Measurements from ENCODE around the gene GPAT2.
"Not testable (repeated sequence)": the region's sequence is repeated elsewhere in the genome, so short reads cannot be mapped to it uniquely, and the experiment has no call there.

The GPAT2 gene

DNA sequence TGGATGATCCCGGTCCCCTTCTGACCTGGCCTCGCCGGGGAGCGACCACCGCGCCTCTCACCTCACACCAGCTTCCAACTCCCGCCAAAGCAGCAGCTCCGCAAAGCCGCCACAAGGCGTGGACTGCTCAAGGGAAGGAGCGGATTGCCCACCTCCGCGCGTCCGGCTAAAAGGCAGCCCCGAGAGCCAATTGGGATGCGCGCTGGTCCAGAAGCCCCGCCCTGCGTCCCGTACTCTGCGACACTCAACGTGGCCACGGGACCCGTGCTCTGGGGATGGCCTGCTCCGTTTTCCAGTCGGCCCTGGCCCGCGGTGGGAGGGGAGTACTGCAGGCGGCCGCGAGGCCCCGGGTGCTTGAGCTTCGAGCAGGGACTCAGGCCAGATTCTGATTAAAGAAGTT lies at the start of gene GPAT2:
Gene GPAT2 (minus strand): TSS at position 125 of the 400 bp plus-strand sequence. CDS start 2,557 bp downstream, outside the sequence.
- DNase-seq (ENCODE audit: low spot score), result not testable (repeated sequence)

GRCh38 chr2:96083989-96084857 lies 49.5 kb upstream of the GPAT2 start:
- no peak for DNase-seq (ENCODE audit: low spot score)

- no peak for DNase-seq (ENCODE audit: low spot score)
Observed at GRCh38 chr2:96083064-96083939, 48.6 kb upstream of the GPAT2 start.

- no peak for DNase-seq (ENCODE audit: low spot score)
Observed at GRCh38 chr2:96082211-96083063, 47.7 kb upstream of the GPAT2 start.

DNA sequence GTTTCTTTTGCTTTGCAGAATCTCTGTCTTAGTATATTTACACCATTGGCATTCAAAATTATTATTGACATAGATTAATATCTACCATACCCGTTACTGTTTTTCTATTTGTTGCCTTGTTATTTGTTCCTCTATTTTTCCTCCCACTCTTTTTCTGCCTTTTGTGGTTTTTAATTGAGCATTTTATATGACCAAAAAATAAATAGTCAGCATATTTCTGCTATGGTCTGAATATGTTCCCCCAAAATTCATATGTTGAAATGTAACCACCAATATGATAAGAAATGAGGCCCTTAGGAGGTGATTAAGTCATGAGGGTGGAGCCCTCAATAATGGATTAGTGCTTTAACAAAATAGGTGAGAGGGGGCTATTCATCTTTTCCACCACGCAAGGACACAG lies 46.3 kb upstream of the GPAT2 start:
- DNase-seq (ENCODE audit: low spot score), result no peak

DNA sequence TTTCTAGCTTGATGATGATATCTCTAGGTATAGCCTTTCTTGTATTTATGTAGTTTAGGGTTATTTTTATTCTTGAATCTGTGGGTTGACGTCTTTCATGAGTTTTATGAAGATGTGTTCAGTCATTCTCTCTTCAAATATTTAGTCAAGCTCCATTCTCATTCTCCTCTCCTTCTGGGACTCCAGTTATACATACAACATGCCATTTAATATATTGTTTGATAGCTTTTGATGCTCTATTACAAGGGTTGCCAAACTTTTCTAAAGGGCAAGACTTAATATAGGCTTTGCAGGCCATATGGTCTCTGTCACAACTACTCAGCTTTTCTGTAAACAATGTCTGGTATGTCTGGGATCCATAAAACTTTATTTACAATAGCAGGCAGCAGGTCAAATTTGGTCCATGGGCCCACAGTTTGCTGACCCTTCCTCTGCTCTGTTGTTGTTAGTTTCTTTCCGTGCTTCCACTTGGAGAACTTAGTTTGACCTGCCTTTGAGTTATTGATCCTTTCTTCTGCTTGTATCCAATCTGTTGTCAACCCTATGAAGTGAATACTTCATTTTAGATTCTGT lies 40.6 kb upstream of the GPAT2 start:
- DNase-seq (ENCODE audit: low spot score), result no peak

- no peak for DNase-seq (ENCODE audit: low spot score)
Observed at GRCh38 chr2:96074156-96074555, 39.4 kb upstream of the GPAT2 start.

GRCh38 chr2:96073170-96073775 lies 38.6 kb upstream of the GPAT2 start:
- DNase-seq (ENCODE audit: low spot score), result no peak

GRCh38 chr2:96072746-96073145 lies 38.0 kb upstream of the GPAT2 start:
- DNase-seq (ENCODE audit: low spot score), result no peak

DNA sequence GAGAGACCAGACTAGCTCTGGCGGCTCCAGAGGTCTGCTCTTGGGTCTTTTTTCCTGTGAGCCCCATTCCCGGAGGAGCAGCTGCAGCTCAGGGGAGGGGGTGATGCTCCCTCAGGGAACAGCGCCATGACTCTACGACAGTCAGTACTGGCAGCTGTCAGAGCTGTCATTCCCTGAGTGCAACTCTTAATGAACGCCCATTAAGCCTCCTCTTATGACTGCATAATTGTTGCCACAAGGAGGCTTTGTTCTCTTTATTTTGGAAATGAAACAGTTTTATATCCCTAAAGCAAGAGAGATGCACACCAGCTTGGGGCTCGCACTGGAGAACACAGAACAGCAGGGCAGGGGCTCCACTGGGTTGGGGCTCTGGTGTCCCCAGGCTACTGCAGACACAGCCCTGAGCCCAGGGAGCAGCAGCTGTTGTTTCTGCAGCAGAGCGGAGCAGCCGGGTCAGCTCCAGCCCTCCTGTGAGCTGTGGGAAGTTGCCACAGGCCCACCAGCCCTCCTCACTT lies 37.3 kb upstream of the GPAT2 start:
- DNase-seq (ENCODE audit: low spot score), result not testable (repeated sequence)

GRCh38 chr2:96071087-96071976 lies 36.6 kb upstream of the GPAT2 start:
- not testable (repeated sequence) for DNase-seq (ENCODE audit: low spot score)

DNA sequence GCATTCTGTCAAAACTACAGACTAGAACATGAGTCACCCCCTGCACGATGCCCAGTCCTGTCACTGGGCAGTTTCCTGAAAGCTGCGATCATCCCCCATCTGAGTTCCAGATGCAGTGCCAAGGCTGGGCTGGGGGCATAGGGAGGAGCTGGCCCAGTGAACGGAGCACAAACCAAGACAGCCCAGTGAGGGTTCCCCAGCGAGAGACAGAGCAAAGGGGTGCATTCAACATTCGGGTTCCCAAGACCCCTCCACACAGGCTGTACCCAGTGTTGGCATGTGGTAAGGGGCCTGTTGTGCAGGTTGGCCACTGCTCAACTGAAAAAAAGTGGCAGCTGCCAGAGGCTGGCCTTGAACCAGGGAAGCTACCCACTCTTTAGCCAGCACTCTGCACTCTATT lies 35.6 kb upstream of the GPAT2 start:
- not testable (repeated sequence) for DNase-seq (ENCODE audit: low spot score)

DNA sequence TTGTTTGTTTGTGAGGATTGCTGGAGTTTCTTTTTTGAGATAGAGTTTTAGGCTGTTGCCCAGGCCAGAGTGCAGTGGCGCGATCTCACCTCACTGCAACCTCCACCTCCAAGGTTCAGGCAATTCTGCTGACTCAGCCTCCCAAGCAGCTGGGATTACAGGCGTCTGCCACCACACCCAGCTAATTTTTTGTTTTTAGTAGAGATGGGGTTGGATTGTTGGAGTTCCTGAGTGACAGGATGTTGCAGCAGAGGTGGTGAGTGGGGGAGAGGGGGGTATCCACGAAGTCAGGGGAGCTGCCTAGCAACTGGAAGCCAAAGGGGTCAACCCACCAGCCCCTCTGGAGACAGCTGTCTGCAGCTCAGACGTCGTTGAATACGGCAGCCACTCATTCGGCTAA lies 35.2 kb upstream of the GPAT2 start:
- not testable (repeated sequence) for DNase-seq (ENCODE audit: low spot score)

DNA sequence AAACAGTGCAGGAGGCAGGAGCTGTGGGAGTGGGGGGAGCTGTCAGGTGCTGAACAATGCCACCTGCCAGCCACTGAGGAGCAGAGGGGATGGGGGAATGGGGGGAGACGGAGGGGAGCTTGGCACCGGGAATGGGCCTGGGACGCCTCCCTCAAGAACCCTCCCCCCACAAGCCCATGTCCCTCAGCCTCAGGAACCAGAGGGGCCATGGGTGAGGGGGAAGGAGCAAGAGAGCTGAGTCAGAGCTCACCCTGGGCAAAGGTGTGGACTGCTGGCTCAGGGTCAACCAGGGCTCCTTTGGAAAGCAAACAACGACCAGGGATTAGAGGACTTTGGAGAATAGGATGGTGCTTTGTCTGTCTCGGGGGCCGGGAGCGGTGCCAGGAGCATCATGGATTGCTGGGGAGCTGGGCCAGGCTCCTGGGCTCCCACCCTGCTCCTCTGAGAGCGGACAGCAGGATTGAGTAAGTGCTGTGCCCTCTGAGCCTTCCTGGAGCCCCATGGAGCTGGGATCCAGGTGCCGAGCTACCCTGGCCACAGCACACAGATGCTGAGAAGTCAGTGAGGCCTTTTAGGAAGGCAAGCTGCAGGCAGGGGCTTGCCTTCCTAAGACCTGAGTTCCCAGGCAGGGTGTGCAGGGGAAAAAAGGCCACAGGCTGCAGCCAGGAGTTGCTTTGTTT lies 33.3 kb upstream of the GPAT2 start:
- DNase-seq (ENCODE audit: low spot score), result not testable (repeated sequence)

- not testable (repeated sequence) for DNase-seq (ENCODE audit: low spot score)
Observed at GRCh38 chr2:96067098-96067660, 32.5 kb upstream of the GPAT2 start.

- DNase-seq (ENCODE audit: low spot score), result not testable (repeated sequence)
Observed at GRCh38 chr2:96066511-96066910, 31.8 kb upstream of the GPAT2 start.

DNA sequence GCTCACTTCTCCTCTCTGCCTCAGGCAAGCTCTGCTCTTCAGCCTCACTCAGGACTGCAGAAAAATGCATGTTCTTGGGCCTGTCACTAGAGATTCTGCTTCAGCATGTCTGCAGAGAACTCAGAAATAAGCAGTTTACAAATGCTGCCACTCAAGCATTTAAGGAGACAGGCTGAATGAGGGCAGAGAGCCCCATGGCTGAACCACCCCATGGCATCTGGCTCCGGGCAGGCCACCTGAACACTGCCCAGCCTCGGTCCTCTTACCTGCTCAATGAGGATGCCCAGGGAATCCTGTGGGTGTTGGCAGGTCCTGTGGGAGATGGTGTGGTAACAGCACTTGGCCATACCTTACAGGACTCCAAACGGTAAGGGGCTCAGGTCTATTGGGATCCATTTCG lies 31.2 kb upstream of the GPAT2 start:
- not testable (repeated sequence) for DNase-seq (ENCODE audit: low spot score)

DNA sequence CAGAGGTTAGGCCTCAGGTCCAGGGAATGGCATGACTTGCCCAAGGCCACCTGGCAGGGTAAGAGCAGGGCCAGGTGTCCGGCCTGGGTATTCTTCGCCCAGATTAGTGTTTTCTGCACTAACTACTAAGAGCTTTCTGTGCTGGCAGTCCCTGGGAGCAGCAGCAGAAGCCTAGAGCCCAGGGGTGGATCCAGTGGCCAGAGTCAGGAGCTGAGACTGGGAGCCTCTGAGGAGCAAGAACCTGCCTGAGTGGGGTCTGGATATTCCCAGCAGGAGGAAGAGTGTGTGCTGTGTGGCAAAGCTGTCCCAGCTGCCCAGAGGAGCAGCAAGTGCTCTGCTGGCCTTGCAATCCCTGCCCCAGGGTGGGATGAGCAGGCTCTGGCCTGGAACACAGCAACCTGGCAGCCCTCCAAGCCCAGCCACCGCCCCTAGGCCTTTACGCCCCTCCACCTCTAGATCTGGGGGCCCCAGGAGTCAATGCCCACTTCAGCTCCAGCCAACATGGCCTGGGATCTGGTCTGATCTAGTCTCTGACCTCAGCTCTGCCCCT lies 30.7 kb upstream of the GPAT2 start:
- no peak for DNase-seq (ENCODE audit: low spot score)

GRCh38 chr2:96064760-96065159 lies 30.0 kb upstream of the GPAT2 start:
- DNase-seq (ENCODE audit: low spot score), result not testable (repeated sequence)

Measured in HuH-7 (cell line).